NCI-H2081 (cell line): Measurements from ENCODE around the gene AIFM3.

Experiments used
- DNase-seq, 2 experiments: peaks; one replicate each; lab custom pipeline; 2025; lab: John Stamatoyannopoulos, UW

The AIFM3 gene

DNA sequence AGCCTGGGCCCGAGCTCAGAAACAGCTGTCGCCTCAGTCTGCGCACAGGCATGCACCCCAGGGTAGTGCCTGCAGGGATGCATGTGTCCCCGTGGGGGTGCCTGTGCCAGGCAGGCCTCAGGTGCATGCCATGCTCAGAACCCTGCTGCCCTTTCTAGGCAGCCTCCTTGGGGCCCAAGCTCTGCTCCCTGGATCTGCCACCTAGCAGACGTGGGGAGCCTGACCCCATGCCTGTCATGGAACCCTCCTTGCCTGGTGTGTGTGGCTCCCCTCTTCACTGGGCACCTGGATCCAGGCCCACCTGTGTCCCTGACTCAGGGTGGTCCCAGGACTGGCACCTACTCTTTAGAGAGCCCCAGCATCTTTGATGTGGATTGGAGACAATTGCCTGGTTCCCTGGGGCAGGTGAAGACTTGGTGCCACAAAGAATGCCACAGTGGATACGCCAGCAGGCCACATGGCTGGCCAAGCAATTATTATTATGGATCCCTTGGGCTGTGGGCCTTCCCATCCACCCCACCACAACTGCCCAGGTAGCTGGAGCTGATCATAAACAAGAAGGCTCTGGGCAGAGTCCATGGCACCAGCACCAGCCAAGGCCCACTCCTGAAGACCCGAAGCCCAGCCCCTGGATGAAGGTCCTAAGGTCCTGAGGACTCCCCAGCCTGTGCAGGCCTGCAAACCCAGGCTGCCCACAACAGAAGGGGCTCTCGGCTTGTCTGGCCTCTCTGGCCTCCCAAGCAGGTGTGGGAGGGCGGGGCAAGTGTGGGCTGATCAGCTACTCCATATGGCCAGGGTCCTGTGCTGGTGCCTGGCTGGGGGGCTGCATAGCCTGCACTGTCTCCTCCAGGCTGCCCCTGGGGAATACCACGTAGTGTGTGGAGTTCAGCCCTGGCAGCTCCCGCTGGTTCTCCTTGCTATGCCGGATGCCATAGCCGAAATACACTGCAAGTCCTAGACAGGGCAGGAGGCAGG is 61.5 kb downstream of the AIFM3 start:
- DNase-seq = no peak

DNA sequence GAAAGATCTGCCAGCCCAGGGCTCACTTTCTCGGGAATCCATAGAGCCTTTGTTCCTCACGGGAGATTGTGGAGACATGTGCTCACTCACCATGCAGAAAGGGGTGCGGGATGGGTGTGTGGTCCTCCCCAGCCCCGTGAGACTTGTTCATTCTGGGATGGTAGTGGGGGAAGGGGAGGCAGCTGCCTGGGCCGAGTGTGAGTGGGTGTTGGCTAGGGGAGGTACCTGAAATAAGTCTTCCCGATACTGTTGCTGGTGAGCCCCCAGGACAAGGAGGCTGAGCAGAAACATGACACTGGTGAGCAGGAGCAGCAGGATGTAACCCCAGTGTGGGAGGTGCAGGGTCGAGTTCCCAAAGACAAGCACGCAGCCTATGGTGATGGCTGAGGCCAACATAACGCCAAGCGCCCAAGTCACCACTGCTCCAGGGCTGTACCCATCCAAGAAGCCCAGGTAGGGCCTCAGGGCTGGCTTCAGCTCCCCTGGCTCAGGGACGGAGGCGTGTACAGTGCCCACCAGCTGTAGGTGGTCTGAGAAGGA is 62.5 kb downstream of the AIFM3 start:
- DNase-seq = no peak

DNA sequence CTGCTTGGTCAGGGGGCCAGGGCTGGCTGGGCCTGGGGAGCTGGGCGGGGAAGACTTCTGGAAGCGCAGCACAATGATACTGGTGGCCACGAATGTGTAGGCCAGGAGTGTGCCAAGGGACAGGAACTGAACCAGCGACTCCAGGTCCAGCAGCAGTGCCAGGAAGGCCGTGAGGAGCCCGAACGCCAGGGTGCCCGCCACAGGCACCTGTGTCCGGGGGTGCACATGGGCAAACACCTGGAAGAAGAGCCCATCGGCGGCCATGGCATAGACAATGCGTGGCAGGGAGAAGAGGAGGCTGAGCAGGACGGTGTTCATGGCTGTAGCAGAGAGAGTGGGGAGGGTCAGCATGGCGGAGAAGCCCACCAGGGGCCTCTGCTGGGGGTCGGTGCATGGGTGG is 63.0 kb downstream of the AIFM3 start:
- no peak for DNase-seq
